ENCODE results near the gene MCCC1. TPM values are rescaled to one million over a fixed set of nuclear protein-coding genes. Genes with fewer than 3 reads are reported as not detected.

MCCC1 gene
- total RNA-seq, 2 experiments from 2014 or later, result 32.2 to 38.3 TPM

GRCh38 chr3:182969277-182969676, 130.0 kb downstream of the MCCC1 start:
- DNase-seq, result no peak
- Mint-ChIP-seq H3K27ac (no peak overlapping the region), H3K4me1 (peaks cover 45% of the 10 kb centered on the region)

GRCh38 chr3:182967218-182968204, 131.8 kb downstream of the MCCC1 start:
- Mint-ChIP-seq H3K36me3 (peaks cover 13% of the 10 kb centered on the region), H3K4me3 (no peak overlapping the region), H3K27ac (peak overlapping the region; percentile 57), H3K27me3 (no peaks in the 10 kb centered on the region), H3K9me3 (no peaks in the 10 kb centered on the region), H3K4me1 (peaks cover 44% of the 10 kb centered on the region)
- DNase-seq, result no peak

More at GRCh38 chr3:182969277-182969676, 130.0 kb downstream of the MCCC1 start:
- Mint-ChIP-seq H3K9me3 (no peaks in the 10 kb centered on the region), H3K27me3 (no peaks in the 10 kb centered on the region), H3K36me3 (peaks cover 8% of the 10 kb centered on the region), H3K4me3 (no peak overlapping the region)

- Mint-ChIP-seq H3K36me3 (peaks cover 13% of the 10 kb centered on the region), H3K27me3 (no peaks in the 10 kb centered on the region), H3K4me1 (peaks cover 36% of the 10 kb centered on the region), H3K27ac (no peak overlapping the region), H3K9me3 (no peaks in the 10 kb centered on the region), H3K4me3 (no peak overlapping the region)
- no peak for DNase-seq
Observed at GRCh38 chr3:182965861-182966366, 133.4 kb downstream of the MCCC1 start.

Other genes with a start within 250 kb of the MCCC1 start
- gene DCUN1D1, start 119.0 kb downstream of the MCCC1 start, total RNA-seq, result 10 to 100 TPM; 52.7 to 53.8 TPM
- 10 to 100 TPM; 10.8 to 10.9 TPM for gene LAMP3, start 63.2 kb upstream of the MCCC1 start, total RNA-seq
- 10 to 100 TPM; 11.3 to 13.3 TPM for gene B3GNT5, start 153.8 kb upstream of the MCCC1 start, total RNA-seq

Measured in activated naive CD8-positive, alpha-beta T cell treated with anti-CD3 and anti-CD28 coated beads for 36 hours (primary cell).